Keratinocyte (primary cell): ENCODE data around the gene PRR27. TPM values are rescaled to one million over a fixed set of nuclear protein-coding genes. Genes with fewer than 3 reads are reported as not detected.

Experiments
- DNase-seq: peaks from one replicate; pipeline ENCODE4 v3.0.0-alpha.2; 2011; ENCODE audit warnings: low read depth, missing footprints, low spot score
- FAIRE-seq: peaks from 2 replicates; lab custom pipeline; 2011; peaks lifted over from hg19 to GRCh38; lab: Jason Lieb, UNC
- H2AFZ ChIP-seq: 2 replicates; pipeline ENCODE4 v1.6.0; 2012; ENCODE audit warnings: low read length, control low read depth, inconsistent platforms; ENCODE audit not compliant: control insufficient read depth
- H3K27ac ChIP-seq: 2 replicates; pipeline ENCODE4 v1.5.1; 2011; ENCODE audit warnings: low read length; ENCODE audit not compliant: control insufficient read depth, insufficient read depth
- H3K27me3 ChIP-seq: 3 replicates; pipeline ENCODE4 v1.6.0; 2011; ENCODE audit warnings: low read length; ENCODE audit not compliant: control insufficient read depth, insufficient read depth; ENCODE audit errors: extremely low read depth
- H3K36me3 ChIP-seq, 2 experiments: 2 replicates in 1 of 2; 3 replicates in 1 of 2; pipeline ENCODE4 v1.5.1; 2011; ENCODE audit warnings: low read length in 2 of 2, mild to moderate bottlenecking in 1 of 2; ENCODE audit not compliant: control insufficient read depth in 2 of 2, insufficient read depth in 2 of 2; ENCODE audit errors: extremely low read depth in 1 of 2
- H3K4me1 ChIP-seq: 3 replicates; pipeline ENCODE4 v1.5.1; 2011; ENCODE audit warnings: low read length; ENCODE audit not compliant: control insufficient read depth, insufficient read depth; ENCODE audit errors: extremely low read depth
- H3K4me2 ChIP-seq: 3 replicates; pipeline ENCODE4 v1.6.0; 2011; ENCODE audit warnings: low read depth, low read length; ENCODE audit not compliant: control insufficient read depth, insufficient read depth; ENCODE audit errors: extremely low read depth
- H3K4me3 ChIP-seq, 3 experiments: fragments of 200-600 bp in 1 of 3; sonication (generic) in 1 of 3; 2 replicates in 2 of 3; 3 replicates in 1 of 3; pipeline ENCODE4 v1.5.1; 2011 to 2016; ENCODE audit warnings: low read length in 3 of 3, mild to moderate bottlenecking in 3 of 3, control low read depth in 2 of 3, inconsistent platforms in 1 of 3, low read depth in 1 of 3, mixed read lengths in 1 of 3, mixed run types in 1 of 3, moderate library complexity in 1 of 3; ENCODE audit not compliant: control insufficient read depth in 2 of 3, insufficient read depth in 2 of 3; ENCODE audit errors: extremely low read depth in 1 of 3
- H3K79me2 ChIP-seq: 2 replicates; pipeline ENCODE4 v1.6.0; 2012; ENCODE audit warnings: low read length; ENCODE audit not compliant: control insufficient read depth, insufficient read depth
- H3K9ac ChIP-seq: 3 replicates; pipeline ENCODE4 v1.6.0; 2011; ENCODE audit warnings: low read length; ENCODE audit not compliant: control insufficient read depth, insufficient read depth; ENCODE audit errors: extremely low read depth
- H3K9me1 ChIP-seq: 3 replicates; pipeline ENCODE4 v1.6.0; 2011; ENCODE audit warnings: low read length; ENCODE audit not compliant: control insufficient read depth, insufficient read depth; ENCODE audit errors: extremely low read depth
- H3K9me3 ChIP-seq: 2 replicates; pipeline ENCODE4 v1.5.1; 2012; ENCODE audit warnings: low read depth, low read length; ENCODE audit not compliant: control insufficient read depth
- H4K20me1 ChIP-seq: 3 replicates; pipeline ENCODE4 v1.6.0; 2011; ENCODE audit warnings: low read length; ENCODE audit not compliant: control insufficient read depth, insufficient read depth; ENCODE audit errors: extremely low read depth
- EZH2 ChIP-seq: IDR thresholded peaks from one replicate; pipeline ENCODE4 v1.6.1; 2012; ENCODE audit warnings: inconsistent platforms, mild to moderate bottlenecking, low read length, moderate library complexity
- dilution Hi-C: fragments of 300-500 bp; cut with MboI; formaldehyde crosslinking; loops from one replicate; pipeline ENCODE4 v1.7.0; 2020; ENCODE audit warnings: low sequenced_read_pairs; ENCODE audit not compliant: extremely low pct_ligation_motif_present
- polyA plus RNA-seq, 5 experiments: library from polyadenylated mRNA; depleted of rRNA in 3 of 5; stranded (reverse) in 3 of 5; stranded (forward) in 1 of 5; unstranded in 1 of 5; fragments of >200 nt; gene quantifications; 1 replicate in 1 of 5; 2 replicates in 3 of 5; 3 replicates in 1 of 5; pipeline versions ENCODE4 v1.2.1 to v1.2.3, GENCODE V29; 2011 to 2012; ENCODE audit warnings: missing spikeins in 2 of 5, low read depth in 1 of 5, low replicate concordance in 1 of 5
- TF ChIP-seq, protein P1 (sequence below), 3 experiments: IDR thresholded peaks in 1 of 3; conservative IDR thresholded peaks in 1 of 3; optimal IDR thresholded peaks in 1 of 3; 2 replicates in 2 of 3; 3 replicates in 1 of 3; pipeline versions ENCODE3 to v1.5.1; 2011; ENCODE audit warnings: low read length in 3 of 3, mild to moderate bottlenecking in 3 of 3, moderate library complexity in 2 of 3, control low read depth in 1 of 3, inconsistent platforms in 1 of 3; ENCODE audit not compliant: insufficient read depth in 2 of 3; ENCODE audit errors: extremely low read depth in 1 of 3

The PRR27 gene
- polyA plus RNA-seq, 1 donor (not counting 4 experiments of a cell fraction or from before 2014, with no cell fraction given), result not detected

DNA sequence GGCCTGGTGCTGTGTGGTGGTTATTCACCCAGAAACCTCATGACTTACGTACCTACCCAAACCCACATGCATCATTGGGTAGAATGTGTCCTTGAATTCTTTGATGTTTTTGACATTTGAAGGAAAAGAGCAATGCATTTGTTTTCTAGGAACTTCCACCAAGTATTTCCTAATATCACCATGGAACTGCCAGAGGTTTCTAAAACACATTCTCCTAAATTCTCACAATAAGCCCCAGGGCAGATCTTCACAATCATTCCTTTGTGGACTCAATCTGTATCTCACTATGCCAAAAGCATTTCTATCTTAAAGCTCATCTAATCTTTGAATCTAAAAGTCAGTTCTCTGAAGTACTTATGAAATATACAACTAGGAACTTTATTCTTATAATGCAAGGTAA is 33.2 kb downstream of the PRR27 start:
- no peaks in the 10 kb centered on the region for H3K4me1 ChIP-seq
- dilution Hi-C loops, result no loop called here
- no peak for FAIRE-seq

DNA sequence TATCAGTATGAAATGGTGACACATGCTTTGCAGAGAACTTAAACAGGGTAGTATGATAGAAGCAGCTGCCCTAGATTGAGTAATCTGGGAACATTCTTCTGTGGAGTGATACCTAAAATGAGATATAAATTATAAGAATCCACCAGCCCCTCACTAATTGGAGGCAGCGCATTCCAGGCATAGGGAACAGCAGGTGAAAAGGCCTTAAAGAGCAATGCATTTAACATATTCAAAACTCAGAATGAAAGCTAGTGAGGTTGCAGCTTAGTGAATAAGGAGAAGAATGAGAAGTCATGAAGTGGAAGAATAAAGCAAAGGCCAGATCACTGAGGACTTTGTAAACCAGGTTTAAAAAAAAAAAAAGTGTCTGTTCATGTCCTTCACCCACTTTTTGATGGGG is 36.5 kb downstream of the PRR27 start:
- no peak overlapping the region for H3K9ac ChIP-seq
- H3K4me1 ChIP-seq, result no peaks in the 10 kb centered on the region
- no peak overlapping the region for H3K27ac ChIP-seq
- no peaks in the 10 kb centered on the region for H3K36me3 ChIP-seq
- no peak overlapping the region for H3K4me3 ChIP-seq
- no peak for DNase-seq
- H4K20me1 ChIP-seq, result no peaks in the 10 kb centered on the region
- no peaks in the 10 kb centered on the region for H3K27me3 ChIP-seq
- no peaks in the 10 kb centered on the region for H3K79me2 ChIP-seq
- TF ChIP-seq, protein P1, sequence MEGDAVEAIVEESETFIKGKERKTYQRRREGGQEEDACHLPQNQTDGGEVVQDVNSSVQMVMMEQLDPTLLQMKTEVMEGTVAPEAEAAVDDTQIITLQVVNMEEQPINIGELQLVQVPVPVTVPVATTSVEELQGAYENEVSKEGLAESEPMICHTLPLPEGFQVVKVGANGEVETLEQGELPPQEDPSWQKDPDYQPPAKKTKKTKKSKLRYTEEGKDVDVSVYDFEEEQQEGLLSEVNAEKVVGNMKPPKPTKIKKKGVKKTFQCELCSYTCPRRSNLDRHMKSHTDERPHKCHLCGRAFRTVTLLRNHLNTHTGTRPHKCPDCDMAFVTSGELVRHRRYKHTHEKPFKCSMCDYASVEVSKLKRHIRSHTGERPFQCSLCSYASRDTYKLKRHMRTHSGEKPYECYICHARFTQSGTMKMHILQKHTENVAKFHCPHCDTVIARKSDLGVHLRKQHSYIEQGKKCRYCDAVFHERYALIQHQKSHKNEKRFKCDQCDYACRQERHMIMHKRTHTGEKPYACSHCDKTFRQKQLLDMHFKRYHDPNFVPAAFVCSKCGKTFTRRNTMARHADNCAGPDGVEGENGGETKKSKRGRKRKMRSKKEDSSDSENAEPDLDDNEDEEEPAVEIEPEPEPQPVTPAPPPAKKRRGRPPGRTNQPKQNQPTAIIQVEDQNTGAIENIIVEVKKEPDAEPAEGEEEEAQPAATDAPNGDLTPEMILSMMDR (optimal IDR thresholded peaks at IDR 0.05 in 1 of 3, IDR thresholded peaks at IDR 0.05 in 1 of 3, conservative IDR thresholded peaks at IDR 0.05 in 1 of 3; ENCODE audit: extremely low read depth in 1 of 3, insufficient read depth in 2 of 3, low read length in 3 of 3), result no peak
- TF ChIP-seq EZH2, result no peak
- no peak for FAIRE-seq
- no peaks in the 10 kb centered on the region for H3K9me3 ChIP-seq
- no peaks in the 10 kb centered on the region for H3K9me1 ChIP-seq
- H2AFZ ChIP-seq, result no peak overlapping the region
- H3K4me2 ChIP-seq, result no peak overlapping the region
- dilution Hi-C loops, result no loop called here

More for the DNA sequence above, 33.2 kb downstream of the PRR27 start:
- Histone ChIP-seq H3K27me3 (no peaks in the 10 kb centered on the region), H4K20me1 (no peaks in the 10 kb centered on the region), H3K9me1 (no peaks in the 10 kb centered on the region), H3K9ac (no peak overlapping the region), H3K79me2 (no peaks in the 10 kb centered on the region), H2AFZ (no peak overlapping the region), H3K9me3 (no peaks in the 10 kb centered on the region), H3K4me2 (no peak overlapping the region), H3K36me3 (no peaks in the 10 kb centered on the region), H3K27ac (no peak overlapping the region), H3K4me3 (no peak overlapping the region)
- TF ChIP-seq, protein P1 (optimal IDR thresholded peaks at IDR 0.05 in 1 of 3, IDR thresholded peaks at IDR 0.05 in 1 of 3, conservative IDR thresholded peaks at IDR 0.05 in 1 of 3; ENCODE audit: extremely low read depth in 1 of 3, insufficient read depth in 2 of 3, low read length in 3 of 3), result no peak
- no peak for TF ChIP-seq EZH2
- no peak for DNase-seq
